ENCODE data around the gene FUZ.

The FUZ gene

DNA sequence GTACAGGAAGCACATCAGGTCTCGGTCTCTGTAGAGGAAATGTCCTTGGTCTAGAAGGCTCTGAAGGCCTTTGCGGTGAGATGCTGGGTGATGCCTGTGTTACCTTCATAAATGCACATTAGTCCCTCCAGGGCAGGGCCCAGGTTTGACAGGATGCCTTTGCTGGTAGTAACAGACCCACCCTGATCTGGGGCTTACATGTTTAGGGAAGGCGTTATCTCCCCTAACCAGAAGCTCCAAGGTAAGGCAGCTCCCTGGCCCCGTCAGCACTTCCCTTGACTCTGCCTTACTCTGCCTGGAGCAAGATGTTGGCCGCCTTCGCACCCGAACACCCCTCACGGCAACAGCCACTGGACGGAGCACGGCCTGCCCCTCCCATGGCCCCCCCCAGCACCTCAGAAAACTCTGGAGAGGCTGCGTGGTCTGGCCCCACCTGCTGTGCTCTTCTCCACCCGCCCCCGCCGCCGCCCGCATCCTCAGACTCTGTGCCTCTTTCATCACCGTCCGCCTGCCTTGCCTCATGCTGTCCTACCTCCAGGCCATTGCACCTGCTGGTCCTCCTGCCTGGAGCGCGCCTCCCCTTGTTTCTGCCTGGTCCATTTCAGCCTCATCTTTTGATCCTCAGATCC lies 37.2 kb downstream of the FUZ start:
- DNase-seq, result no peak

DNA sequence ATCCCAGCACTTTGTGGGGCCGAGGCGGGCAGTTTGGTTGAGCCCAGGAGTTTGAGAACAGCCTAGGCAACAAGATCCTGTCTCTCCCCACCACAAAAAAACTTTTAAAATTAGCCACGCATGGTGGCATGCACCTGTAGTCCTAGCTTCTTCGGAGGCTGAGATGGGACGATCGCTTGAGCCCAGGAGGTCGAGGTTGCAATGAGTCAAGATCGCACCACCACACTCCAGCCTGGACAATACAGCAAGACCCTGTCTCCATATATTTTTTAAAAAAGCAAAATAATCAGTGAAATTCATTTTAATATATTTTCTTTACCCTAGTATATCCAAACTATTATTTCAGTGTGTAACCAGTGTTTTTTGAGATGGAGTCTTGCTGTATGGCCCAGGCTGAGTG lies 38.1 kb downstream of the FUZ start:
- DNase-seq, result no peak

DNA sequence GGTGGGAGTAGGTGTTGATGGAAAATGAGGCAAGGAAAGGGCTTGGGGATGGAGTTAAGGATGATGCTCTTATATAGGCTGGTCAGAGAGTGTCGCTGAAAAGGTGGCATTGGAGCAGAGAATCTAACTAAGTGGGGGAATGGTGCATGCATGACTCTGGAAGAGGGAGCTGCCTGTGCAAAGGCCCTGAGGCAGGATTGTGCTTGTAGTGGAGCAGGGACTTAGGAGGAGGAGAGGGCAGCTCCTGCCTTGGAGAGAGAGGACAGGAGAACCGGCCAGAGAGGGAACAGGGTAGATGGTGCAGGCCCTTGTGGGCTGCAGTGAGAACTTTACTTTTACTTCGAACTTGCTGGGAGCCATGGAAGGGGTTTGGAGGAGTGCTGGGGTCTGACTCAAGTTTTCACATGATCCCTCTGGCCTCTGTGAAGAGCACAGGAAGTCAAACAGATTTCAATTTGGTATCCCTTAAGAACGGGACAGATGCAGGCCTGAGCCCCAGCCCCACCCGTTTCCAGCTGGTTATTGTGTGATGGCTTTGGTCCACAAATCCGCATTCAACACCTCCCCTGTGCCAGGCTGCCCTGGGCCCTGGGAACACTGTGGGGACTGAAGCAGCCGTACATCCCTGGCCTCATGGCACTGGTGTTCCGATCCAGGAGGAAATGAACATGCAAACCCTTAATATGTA lies 39.3 kb downstream of the FUZ start:
- DNase-seq, result no peak

DNA sequence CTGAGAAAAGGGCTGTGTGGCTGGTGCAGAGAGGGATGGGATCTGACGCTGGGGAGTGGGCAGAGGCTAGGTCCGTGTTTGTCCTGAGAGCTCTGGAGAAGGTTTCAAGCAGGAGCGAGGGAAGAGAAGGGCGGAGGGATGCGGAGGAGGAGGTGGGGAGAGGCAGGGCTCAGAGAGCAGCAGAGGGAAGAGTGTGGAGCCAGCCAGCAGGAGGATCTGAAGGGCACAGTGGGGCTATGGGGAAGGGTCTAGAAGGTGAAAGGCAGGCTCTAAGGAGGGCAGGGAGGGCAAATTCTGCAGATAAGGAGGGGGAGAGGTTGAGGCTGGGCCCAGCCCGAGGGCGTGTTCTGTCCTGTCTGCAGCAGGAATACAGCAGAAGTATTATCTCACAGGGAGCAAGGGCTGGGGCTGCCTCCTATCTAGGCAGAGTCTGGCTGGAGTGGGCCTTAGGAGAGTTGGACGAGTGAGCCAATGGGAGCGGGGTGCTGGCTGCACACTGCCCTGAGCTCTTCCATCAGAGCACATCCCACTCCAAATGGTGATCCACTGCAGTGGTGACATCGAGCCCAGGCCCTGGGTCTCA lies 40.2 kb downstream of the FUZ start:
- DNase-seq, result no peak

DNA sequence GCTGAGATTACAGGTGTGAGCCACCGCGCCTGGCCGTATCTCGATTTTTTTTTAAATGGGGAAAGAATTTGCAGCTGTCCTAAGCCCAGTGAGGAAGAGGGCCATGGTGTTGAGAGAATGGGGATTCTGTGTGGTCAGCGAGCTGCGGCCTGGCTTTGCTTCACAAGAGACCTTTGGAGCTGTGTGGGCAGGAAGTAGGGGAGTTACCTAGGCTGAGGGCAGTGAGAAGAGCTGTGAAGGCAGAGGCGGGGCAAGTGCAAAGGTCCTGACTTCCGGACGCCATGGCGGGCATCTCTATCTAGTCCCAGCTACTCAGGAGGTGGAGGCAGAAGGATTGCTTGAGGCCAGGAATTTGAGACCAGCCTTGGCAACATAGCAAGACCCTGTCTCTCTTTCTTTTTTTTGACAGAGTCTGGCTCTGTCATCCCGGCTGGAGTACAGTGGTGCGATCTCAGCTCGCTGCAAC lies 41.4 kb downstream of the FUZ start:
- DNase-seq, result no peak

DNA sequence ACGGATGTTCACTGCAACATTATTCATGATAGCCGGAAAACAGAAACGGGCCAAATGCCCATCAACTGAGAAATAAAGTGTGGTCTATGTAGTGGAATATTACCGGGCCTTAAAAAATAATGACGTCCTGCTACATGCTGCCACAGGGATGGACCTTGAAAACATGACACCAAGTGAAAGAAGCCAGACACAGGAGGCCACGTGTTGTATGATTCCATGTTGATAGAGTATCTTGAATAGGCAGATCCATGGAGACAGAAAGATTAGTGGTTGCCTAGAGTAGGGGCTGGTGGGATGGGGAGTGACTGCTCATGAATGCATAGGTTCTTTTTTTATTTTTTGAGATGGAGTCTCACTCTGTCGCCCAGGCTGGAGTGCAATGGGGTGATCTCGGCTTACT lies 42.6 kb downstream of the FUZ start:
- no peak for DNase-seq

DNA sequence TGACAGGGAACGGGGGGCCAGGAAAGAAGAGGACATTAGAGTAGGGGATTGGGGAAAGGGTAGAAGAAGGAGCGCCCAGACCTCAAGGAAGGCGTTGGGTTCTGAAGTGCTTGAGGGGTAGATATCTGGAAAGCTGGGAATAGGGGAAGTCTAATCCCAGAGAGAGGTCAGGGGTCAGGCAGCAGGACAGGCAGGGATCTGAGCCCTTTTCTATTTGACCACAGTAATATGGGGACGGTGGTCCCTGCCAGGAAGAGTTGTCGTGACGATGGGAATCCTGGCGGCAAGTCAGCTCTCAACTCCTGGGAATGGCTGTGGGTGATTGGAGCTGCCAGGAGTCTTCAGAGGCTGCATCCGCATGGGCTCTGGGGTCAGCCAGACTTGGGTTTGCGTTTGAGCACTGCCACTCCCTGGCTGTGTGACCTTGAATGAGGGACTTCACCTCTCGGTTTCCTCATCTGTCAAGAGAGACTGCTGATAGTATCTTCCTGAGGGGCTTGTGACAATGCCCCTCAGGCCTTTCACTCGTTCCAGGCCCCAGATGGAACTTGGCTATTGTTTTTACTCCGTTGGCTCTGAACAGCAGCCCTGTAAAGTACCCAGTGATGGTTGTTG lies 45.0 kb downstream of the FUZ start:
- no peak for DNase-seq

DNA sequence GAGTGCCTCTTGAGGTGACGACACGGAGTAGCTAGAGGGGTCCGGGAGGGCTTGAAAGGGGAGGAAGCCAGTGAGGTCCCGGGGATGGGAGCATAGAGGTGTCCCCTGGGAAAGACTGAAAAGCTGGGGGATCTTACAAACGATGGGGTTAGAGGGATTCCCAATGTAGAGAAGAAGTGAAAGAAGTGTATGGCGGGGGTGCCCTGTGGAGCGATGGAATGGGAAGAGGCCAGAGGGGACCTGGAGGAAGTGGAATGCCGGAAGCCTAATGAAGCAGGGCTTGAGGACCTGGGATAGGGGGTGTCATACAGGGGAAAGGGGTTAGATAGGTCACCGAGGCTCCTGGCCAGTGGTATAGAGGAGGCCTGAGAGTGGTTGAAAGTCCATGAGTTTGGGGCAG lies 45.7 kb downstream of the FUZ start:
- no peak for DNase-seq

DNA sequence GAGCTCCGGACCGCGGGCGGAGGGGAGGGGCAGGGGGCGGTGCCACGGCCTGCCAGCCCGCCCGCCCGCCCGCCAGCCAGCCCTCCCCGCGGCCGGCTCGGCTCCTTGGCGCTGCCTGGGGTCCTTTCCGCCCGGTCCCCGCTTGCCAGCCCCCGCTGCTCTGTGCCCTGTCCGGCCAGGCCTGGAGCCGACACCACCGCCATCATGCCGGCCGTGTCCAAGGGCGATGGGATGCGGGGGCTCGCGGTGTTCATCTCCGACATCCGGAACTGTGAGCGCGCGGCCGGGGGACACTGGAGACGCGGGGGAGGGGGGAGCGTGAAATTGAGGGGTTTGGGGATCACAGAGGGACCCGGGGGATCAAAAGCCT lies 46.2 kb downstream of the FUZ start, which contains the start of gene AP2A1:
Gene AP2A1, plus strand, starts transcription at position 72 of the 370 bp plus-strand sequence. Its CDS starts 133 bp downstream, at position 205.
- DNase-seq, result no peak

DNA sequence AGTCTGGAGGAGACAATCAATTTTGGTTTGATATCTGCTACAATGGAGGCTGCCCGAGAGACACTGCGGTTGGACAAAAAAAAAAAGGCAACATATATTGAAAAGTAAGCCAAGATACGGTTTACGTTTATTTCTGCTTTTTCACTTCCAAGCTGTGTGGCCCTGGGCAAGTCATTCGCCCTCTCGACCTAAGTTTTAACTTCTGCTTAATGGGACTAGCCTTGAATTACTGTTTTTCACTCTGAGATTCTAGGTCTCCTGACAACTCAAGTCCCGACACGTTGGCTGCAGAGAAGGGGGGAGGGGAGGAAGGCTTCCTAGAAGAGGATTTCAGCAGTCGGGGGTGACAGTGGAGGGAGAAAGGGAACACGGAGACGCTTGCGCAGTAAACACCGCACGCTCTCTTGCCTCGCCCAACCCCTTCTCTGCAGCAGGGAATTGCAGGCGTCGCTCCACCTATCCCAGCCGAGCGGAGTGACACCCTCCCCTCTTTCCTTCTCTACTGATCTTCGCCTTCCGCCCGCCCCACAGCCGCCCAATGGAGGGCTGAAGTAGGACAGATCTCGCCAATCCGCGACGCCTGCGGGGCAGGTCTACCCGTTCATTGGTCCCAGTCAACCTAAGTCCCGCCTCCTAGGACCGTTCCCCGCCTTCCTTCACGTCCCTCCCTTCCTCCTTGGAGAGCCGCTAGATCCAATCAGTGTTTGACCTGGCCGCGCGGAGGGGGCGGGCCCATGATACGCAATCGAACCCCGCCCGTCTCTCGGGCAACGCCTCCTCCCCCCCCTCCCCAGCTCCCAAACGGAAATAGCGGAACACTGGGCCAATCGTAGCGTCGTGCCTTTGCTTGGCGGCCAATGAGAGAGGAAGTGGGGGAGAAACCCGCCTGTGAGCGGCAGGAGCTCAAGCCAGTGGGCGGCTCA lies 46.8 kb downstream of the FUZ start:
- peak; percentile 99 for DNase-seq

DNA sequence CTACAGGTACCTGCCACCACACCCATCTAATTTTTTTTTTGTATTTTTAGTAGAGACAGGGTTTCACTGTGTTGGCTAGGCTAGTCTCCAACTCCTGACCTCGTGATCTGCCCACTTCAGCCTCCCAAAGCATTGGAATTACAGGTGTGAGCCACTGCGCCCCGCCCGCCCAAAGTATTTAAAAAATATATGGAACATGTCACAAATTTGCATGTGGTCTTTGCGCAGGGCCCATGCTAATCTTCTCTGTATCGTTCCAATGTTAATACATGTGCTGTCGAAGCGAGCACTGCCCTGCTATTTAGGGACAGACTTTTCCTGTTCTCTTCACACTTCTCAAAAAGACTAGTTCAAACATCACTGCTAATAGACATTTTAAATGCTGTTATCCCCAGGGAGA lies 48.8 kb downstream of the FUZ start:
- no peak for DNase-seq

DNA sequence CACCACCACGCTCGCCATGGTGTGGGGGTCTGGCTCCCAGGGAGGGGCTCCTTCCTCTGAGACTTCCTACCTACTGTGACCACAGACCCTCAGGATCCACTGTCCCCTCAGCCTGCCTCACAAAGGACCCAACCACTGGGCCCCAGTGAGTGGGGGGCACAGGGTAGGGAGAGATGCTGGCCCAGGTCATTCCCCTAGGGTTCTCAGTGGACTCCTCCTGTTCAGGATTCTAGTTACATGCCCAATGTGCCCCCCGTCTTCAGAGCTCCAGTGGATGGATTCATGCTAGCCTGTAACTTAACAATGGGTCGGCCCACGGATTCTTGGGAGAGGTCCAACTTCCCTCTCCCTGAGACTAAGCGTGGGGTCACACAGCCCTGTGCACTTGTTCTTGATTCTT lies 49.9 kb downstream of the FUZ start, which contains the start of gene TSKS:
Gene TSKS, minus strand, starts transcription at position 77 of the 400 bp plus-strand sequence. Its CDS starts 59 bp downstream, at position 18.
- DNase-seq, result no peak

DNA sequence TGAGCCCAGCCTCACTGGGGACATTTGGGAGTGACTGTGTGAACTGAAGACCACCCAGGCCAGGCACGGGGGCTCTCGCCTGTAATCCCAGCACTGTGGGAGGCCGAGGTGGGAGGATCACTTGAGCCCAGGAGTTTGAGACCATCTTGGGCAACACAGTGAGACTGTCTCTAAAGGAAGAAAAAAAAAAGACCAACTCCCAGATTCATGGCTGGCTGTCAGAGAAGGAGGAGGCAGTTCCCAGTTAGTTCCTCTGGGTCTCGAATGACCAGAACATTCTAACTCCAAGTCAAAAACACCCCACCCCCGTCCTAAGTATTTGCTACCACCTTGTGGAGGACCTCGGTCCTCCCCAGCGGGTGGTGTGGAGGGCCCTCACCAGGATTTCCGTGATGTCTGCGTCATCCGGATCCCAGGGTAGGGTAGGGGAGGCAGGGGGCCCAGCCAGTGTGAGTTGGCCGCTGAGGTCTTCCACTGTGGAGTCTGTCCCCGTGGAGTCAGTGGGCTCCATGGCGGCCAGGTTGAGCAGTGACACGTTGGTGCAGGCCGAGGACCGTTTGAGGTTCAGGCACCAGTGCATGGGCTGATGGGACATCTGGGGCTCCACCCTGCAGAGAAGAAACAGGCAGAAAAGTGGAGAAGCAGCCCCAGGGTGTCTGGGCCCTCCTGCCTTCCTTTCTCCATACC lies 51.3 kb downstream of the FUZ start:
- DNase-seq, result no peak

DNA sequence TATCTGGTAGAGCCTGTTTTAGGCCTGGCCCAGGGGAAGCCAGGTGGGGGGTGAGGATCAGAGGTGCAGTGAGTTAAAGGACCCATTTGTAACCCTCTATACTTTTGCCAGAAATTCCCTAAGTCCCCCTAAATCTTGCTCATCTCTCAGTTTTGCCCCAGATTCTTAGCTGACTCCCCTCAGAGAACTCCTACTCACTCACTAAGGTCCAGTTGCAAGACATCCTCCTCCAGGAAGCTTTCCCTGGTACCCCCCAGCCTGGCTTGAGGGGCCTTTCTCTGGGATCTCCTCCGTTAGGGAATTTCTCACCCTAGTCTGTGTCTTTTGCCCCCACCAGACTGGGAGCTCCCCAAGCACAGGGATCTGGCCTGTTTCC lies 51.9 kb downstream of the FUZ start:
- DNase-seq, result no peak

DNA sequence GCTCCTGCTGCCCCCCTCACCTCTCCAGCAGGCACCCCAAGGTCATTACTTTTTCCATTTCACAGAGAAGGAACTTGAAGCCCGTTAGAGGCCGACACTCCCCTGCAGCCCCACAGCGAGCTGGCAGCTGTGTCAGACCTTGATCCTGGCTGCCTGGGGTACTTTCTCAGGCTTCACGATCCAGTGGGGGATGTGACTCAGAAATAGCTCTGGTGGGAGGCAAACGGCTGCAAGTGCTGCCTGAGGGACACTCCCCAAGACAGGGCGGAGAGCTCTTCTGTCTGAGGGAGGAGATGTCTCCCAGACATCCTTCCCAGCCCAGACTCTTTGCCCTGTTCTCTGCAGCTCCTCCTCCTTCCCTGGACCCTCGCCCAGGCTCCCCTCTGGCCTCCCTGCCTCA lies 54.8 kb downstream of the FUZ start:
- no peak for DNase-seq
